Activated CD4-positive, alpha-beta T cell treated with anti-CD3 and anti-CD28 coated beads, Interleukin-2, amount 10 ng/mL, durations not matched to agents 24 days and 14 days (primary cell): ENCODE measurements around the gene WDR27. TPM values are rescaled to one million over a fixed set of nuclear protein-coding genes. Genes with fewer than 3 reads are reported as not detected.
"Not testable (repeated sequence)": the region's sequence is repeated elsewhere in the genome, so short reads cannot be mapped to it uniquely, and the experiment has no call there.

ENCODE experiments used
- DNase-seq: peaks from one replicate; pipeline ENCODE4 v3.0.0; 2022
- H3K27ac Mint-ChIP-seq: one replicate; pipeline ENCODE4 v1.8.0; 2022; ENCODE audit warnings: mild to moderate bottlenecking, mixed read lengths
- H3K27me3 Mint-ChIP-seq: one replicate; pipeline ENCODE4 v1.8.0; 2022; ENCODE audit warnings: mixed read lengths
- H3K36me3 Mint-ChIP-seq: one replicate; pipeline ENCODE4 v1.8.0; 2022; ENCODE audit warnings: low read depth, mild to moderate bottlenecking, mixed read lengths
- H3K4me1 Mint-ChIP-seq: one replicate; pipeline ENCODE4 v1.8.0; 2021; ENCODE audit warnings: mixed read lengths
- H3K4me3 Mint-ChIP-seq: one replicate; pipeline ENCODE4 v1.8.0; 2022; ENCODE audit warnings: mild to moderate bottlenecking, moderate library complexity, mixed read lengths
- H3K9me3 Mint-ChIP-seq: one replicate; pipeline ENCODE4 v1.8.0; 2021; ENCODE audit warnings: mixed read lengths
- intact Hi-C: fragments of 100-400 bp; cut with micrococcal nuclease; formaldehyde crosslinking; loops from one replicate; pipeline ENCODE4 v1.15.1; 2023
- total RNA-seq: library from RNA; stranded (reverse); gene quantifications from 2 replicates; pipeline ENCODE4 v1.2.3, GENCODE V29; 2022

The WDR27 gene
- total RNA-seq, 1 donor from 2014 or later = 33.3 TPM

GRCh38 chr6:169650241-169650958 lies 51.4 kb downstream of the WDR27 start:
- Mint-ChIP-seq H3K9me3 (no peaks in the 10 kb centered on the region), H3K27me3 (no peaks in the 10 kb centered on the region), H3K4me1 (peaks cover 5% of the 10 kb centered on the region), H3K36me3 (no peaks in the 10 kb centered on the region), H3K27ac (no peak overlapping the region), H3K4me3 (no peak overlapping the region)
- intact Hi-C loops = no loop called here
- DNase-seq = no peak

DNA sequence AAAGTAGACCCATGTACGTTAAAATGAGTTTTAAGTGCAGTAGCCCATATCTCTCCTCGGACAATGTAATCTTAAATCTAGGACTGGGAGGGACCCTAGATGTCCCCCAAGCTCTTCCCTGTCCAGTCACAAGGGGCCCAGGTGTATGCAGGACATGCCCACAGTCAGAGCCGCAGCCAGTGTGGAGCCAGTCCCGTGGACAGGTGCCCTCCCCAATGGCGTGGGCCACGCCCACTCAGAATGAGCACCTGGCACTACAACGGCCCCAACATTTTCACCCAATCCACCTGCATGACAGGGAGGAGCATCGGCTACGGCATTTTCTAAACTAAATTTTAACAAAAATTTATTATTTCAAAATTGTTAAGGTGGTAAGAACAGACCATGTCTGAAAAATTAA lies 53.2 kb downstream of the WDR27 start:
- no peaks in the 10 kb centered on the region for H3K4me1 Mint-ChIP-seq
- DNase-seq = no peak
- H3K9me3 Mint-ChIP-seq = no peaks in the 10 kb centered on the region
- no peaks in the 10 kb centered on the region for H3K27me3 Mint-ChIP-seq
- H3K27ac Mint-ChIP-seq = no peak overlapping the region
- no peak overlapping the region for H3K4me3 Mint-ChIP-seq
- intact Hi-C loops = no loop called here
- no peaks in the 10 kb centered on the region for H3K36me3 Mint-ChIP-seq

- Mint-ChIP-seq H3K9me3 (no peaks in the 10 kb centered on the region), H3K27me3 (no peaks in the 10 kb centered on the region), H3K36me3 (no peaks in the 10 kb centered on the region), H3K27ac (no peak overlapping the region), H3K4me1 (no peaks in the 10 kb centered on the region), H3K4me3 (no peak overlapping the region)
- intact Hi-C loops = no loop called here
- no peak for DNase-seq
These were observed 53.7 kb downstream of the WDR27 start for GRCh38 chr6:169648092-169648491.

DNA sequence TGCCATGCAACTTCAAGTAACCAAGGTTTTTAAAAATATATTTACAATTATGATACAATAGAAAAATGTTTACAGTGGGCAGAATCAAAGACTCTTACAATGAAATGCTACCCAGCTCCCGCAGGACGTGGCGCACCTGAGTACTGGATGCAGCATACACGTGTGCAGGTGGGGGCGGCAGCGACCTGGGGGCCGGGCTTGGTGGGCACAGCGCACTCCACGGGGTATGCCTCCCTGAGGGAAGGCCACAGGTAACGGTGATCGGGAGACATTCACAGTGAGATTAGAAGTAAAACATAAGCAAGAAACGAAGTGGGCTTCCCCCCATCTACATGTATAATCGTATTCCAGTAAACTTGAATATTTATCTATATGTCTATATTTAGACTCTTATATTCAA lies 54.2 kb downstream of the WDR27 start:
- DNase-seq = no peak
- Mint-ChIP-seq H3K36me3 (no peaks in the 10 kb centered on the region), H3K4me3 (no peak overlapping the region), H3K27me3 (no peaks in the 10 kb centered on the region), H3K9me3 (no peaks in the 10 kb centered on the region), H3K27ac (no peak overlapping the region), H3K4me1 (no peaks in the 10 kb centered on the region)
- intact Hi-C loops = no loop called here

DNA sequence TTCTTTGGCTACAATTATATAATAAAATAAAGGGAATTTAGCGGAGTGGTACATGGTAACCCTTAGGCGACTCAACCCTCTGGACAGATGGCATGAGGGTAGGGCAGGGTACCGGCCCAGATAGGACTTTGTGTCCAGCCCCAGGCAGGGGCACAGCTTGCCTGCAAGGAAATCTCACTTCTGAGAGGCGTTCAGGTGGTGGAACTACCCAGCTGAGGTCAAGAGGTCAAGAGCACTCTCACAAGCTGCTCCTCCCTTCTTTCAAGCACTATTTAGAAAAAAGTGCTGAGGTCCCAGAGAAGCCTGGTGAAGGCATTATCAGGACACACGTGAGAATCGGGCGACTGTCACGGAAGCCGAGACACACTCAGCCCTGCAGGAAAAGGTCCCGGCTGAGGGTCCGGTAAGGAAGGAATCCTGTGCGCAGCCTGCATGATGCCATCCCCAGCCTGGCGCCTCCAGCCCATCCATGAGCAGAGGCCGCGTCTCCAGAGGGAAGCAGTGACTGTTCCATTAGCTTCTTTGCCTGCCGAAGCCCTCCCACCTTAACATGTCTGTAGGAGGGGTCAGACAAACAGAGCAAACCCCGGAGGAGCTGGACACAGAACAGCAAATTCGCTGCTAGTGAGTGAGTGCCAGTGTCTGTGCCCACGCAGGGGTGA lies 54.8 kb downstream of the WDR27 start:
- Mint-ChIP-seq H3K4me1 (no peaks in the 10 kb centered on the region), H3K9me3 (no peaks in the 10 kb centered on the region), H3K36me3 (no peaks in the 10 kb centered on the region), H3K27me3 (no peaks in the 10 kb centered on the region), H3K27ac (no peak overlapping the region), H3K4me3 (no peak overlapping the region)
- intact Hi-C loops = no loop called here
- DNase-seq = no peak

- H3K36me3 Mint-ChIP-seq, DNase-seq, H3K4me3 Mint-ChIP-seq, H3K4me1 Mint-ChIP-seq, intact Hi-C loops, H3K27me3 Mint-ChIP-seq, H3K9me3 Mint-ChIP-seq, H3K27ac Mint-ChIP-seq: not testable (repeated sequence)
These were observed 56.4 kb downstream of the WDR27 start for GRCh38 chr6:169645459-169645858.

DNA sequence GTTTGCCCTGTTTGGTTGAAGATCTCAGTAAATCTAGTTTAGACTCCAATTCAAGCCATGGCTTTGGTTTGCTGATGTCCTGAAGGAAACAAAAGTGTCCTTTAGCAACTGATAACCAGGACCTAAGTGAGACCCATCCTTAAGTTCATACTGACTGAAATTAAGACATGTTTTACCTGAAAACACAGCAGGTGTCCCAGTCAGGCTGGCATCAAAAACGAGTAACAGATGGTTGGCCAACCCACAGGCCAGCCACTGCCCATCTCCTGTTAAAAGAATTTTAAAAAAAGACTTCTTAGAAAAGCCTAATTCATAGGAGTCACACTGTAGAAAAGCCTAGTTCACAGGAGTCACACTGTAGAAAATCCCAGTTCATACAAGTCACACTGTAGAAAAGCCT lies 58.3 kb downstream of the WDR27 start:
- H3K27ac Mint-ChIP-seq = no peak overlapping the region
- no peaks in the 10 kb centered on the region for H3K27me3 Mint-ChIP-seq
- H3K4me1 Mint-ChIP-seq = no peaks in the 10 kb centered on the region
- intact Hi-C loops = no loop called here
- H3K9me3 Mint-ChIP-seq = no peaks in the 10 kb centered on the region
- no peak for DNase-seq
- no peaks in the 10 kb centered on the region for H3K36me3 Mint-ChIP-seq
- H3K4me3 Mint-ChIP-seq = no peak overlapping the region

DNA sequence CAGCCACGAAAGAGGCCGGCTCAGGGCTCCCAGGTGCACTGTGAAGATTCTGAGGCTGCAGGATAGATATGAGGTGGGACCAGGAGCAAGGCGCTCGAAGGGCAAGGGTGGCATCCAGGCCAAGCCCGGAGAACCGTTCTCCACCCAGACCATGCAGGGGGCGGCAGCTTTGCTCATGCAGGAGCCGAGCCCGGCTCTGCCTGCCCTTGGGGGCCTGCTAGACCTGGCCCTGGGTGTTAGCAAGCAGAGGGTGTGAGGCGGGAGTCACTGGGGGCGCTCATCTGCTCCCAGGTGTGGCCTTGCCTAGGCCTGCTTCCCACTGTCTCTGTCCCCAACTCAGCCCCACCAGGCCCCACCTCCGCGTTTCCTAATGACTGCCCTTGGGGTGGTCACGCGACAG lies 59.4 kb downstream of the WDR27 start:
- no peak overlapping the region for H3K4me3 Mint-ChIP-seq
- no peaks in the 10 kb centered on the region for H3K27me3 Mint-ChIP-seq
- DNase-seq = no peak
- no peaks in the 10 kb centered on the region for H3K36me3 Mint-ChIP-seq
- no peaks in the 10 kb centered on the region for H3K4me1 Mint-ChIP-seq
- intact Hi-C loops = no loop called here
- H3K27ac Mint-ChIP-seq = no peak overlapping the region
- H3K9me3 Mint-ChIP-seq = no peaks in the 10 kb centered on the region

GRCh38 chr6:169641461-169642085 lies 60.3 kb downstream of the WDR27 start:
- intact Hi-C loops = no loop called here
- Mint-ChIP-seq H3K4me3 (no peak overlapping the region), H3K36me3 (no peaks in the 10 kb centered on the region), H3K4me1 (no peaks in the 10 kb centered on the region), H3K27me3 (no peaks in the 10 kb centered on the region), H3K9me3 (no peaks in the 10 kb centered on the region), H3K27ac (no peak overlapping the region)
- DNase-seq = no peak

- no peak for DNase-seq
- Mint-ChIP-seq H3K27me3 (no peaks in the 10 kb centered on the region), H3K9me3 (no peaks in the 10 kb centered on the region), H3K36me3 (no peaks in the 10 kb centered on the region), H3K4me3 (no peak overlapping the region), H3K4me1 (no peaks in the 10 kb centered on the region), H3K27ac (no peak overlapping the region)
- intact Hi-C loops = no loop called here
These were observed 60.8 kb downstream of the WDR27 start for GRCh38 chr6:169640983-169641382.

- Mint-ChIP-seq H3K9me3 (no peaks in the 10 kb centered on the region), H3K36me3 (no peaks in the 10 kb centered on the region), H3K4me1 (no peaks in the 10 kb centered on the region), H3K27me3 (no peaks in the 10 kb centered on the region), H3K27ac (no peak overlapping the region), H3K4me3 (no peak overlapping the region)
- intact Hi-C loops = no loop called here
- no peak for DNase-seq
These were observed 61.4 kb downstream of the WDR27 start for GRCh38 chr6:169640351-169640852.

GRCh38 chr6:169639653-169640278 lies 62.1 kb downstream of the WDR27 start:
- Mint-ChIP-seq H3K36me3 (no peaks in the 10 kb centered on the region), H3K27me3 (no peaks in the 10 kb centered on the region), H3K9me3 (no peaks in the 10 kb centered on the region), H3K27ac (no peak overlapping the region), H3K4me1 (no peaks in the 10 kb centered on the region), H3K4me3 (no peak overlapping the region)
- DNase-seq = no peak
- intact Hi-C loops = no loop called here

DNA sequence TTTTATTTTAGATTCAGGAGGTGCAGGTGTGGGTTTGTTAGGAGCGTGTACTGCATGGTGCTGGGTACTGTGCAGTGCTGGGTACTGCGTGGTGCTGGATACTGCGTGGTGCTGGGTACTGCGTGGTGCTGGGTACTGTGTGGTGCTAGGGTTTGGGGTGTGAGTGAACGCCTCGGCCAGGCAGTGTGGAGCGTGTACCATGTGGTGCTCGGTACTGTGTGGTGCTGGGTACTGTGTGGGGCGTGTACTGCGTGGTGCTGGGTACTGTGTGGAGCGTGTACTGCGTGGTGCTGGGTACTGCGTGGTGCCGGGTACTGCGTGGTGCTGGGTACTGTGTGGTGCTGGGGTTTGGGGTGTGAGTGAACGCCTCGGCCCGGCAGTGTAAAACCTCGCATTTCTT lies 62.9 kb downstream of the WDR27 start:
- Mint-ChIP-seq H3K27me3 (no peaks in the 10 kb centered on the region), H3K4me1 (no peaks in the 10 kb centered on the region)
- intact Hi-C loops = no loop called here

GRCh38 chr6:169638388-169638787 lies 63.4 kb downstream of the WDR27 start:
- Mint-ChIP-seq H3K27me3 (no peaks in the 10 kb centered on the region), H3K27ac (no peak overlapping the region), H3K9me3 (no peaks in the 10 kb centered on the region), H3K36me3 (no peaks in the 10 kb centered on the region), H3K4me3 (no peak overlapping the region), H3K4me1 (no peaks in the 10 kb centered on the region)
- intact Hi-C loops = no loop called here
- no peak for DNase-seq

More for the DNA sequence above, 62.9 kb downstream of the WDR27 start:
- H3K4me3 Mint-ChIP-seq = no peak overlapping the region
- no peak overlapping the region for H3K27ac Mint-ChIP-seq
- H3K36me3 Mint-ChIP-seq = no peaks in the 10 kb centered on the region
- no peak for DNase-seq
- no peaks in the 10 kb centered on the region for H3K9me3 Mint-ChIP-seq
